Thymus (tissue), 11 donors: ENCODE results near the gene NUDT4. TPM values are rescaled to one million over a fixed set of nuclear protein-coding genes. Genes with fewer than 3 reads are reported as not detected.
"Not testable (repeated sequence)": the region's sequence is repeated elsewhere in the genome, so short reads cannot be mapped to it uniquely, and the experiment has no call there.

Source experiments
- DNase-seq, 9 donors: peaks; one replicate each; pipeline ENCODE4 v3.0.0-alpha.2; 2013; ENCODE audit warnings: low spot score in 9 of 9, low read depth in 6 of 9, missing footprints in 1 of 9
- H3K27ac ChIP-seq, 2 donors: one replicate each; pipeline ENCODE4 v1.5.1; 2013; ENCODE audit warnings: control low read depth in 1 of 2, low read depth in 1 of 2, low read length in 1 of 2, mild to moderate bottlenecking in 1 of 2, moderate library complexity in 1 of 2
- H3K27me3 ChIP-seq, 2 donors: one replicate each; pipeline ENCODE4 v1.5.1; 2013; ENCODE audit warnings: low read length in 1 of 2; ENCODE audit not compliant: control insufficient read depth in 2 of 2, insufficient read depth in 1 of 2
- H3K36me3 ChIP-seq, 2 donors: one replicate each; pipeline ENCODE4 v1.5.1; 2013; ENCODE audit warnings: low read length in 1 of 2, mild to moderate bottlenecking in 1 of 2, moderate library complexity in 1 of 2; ENCODE audit not compliant: control insufficient read depth in 2 of 2, insufficient read depth in 2 of 2
- H3K4me1 ChIP-seq, 2 donors: one replicate each; pipeline ENCODE4 v1.5.1; 2013; ENCODE audit warnings: low read length in 2 of 2; ENCODE audit not compliant: control insufficient read depth in 2 of 2, insufficient read depth in 2 of 2
- H3K4me3 ChIP-seq, 2 donors: one replicate each; pipeline ENCODE4 v1.5.1; 2013; ENCODE audit warnings: low read length in 2 of 2, control low read depth in 1 of 2, mild to moderate bottlenecking in 1 of 2
- H3K9me3 ChIP-seq, 2 donors: one replicate each; pipeline ENCODE4 v1.5.1; 2013; ENCODE audit warnings: low read length in 1 of 2, mild to moderate bottlenecking in 1 of 2; ENCODE audit not compliant: control insufficient read depth in 2 of 2, insufficient read depth in 1 of 2
- WGBS: extraction: QIAGEN DNeasy Blood & Tissue Kit; methylation state at CpG from one replicate; pipeline ENCODE4 v1.1.7; 2013; 5-methylcytosine and 5-hydroxymethylcytosine counted together
- polyA plus RNA-seq: library from polyadenylated mRNA; stranded (reverse); fragments of 200-250 nt; gene quantifications from one replicate; pipeline ENCODE4 v1.2.3, GENCODE V29; 2013
- total RNA-seq: library from RNA; stranded (reverse); fragments of 120-200 nt; gene quantifications from one replicate; pipeline ENCODE4 v1.2.4, GENCODE V29; 2013
- donor health status: healthy.

NUDT4 gene
- total and polyA plus RNA-seq, 2 donors = 26.7 to 42.3 TPM

DNA sequence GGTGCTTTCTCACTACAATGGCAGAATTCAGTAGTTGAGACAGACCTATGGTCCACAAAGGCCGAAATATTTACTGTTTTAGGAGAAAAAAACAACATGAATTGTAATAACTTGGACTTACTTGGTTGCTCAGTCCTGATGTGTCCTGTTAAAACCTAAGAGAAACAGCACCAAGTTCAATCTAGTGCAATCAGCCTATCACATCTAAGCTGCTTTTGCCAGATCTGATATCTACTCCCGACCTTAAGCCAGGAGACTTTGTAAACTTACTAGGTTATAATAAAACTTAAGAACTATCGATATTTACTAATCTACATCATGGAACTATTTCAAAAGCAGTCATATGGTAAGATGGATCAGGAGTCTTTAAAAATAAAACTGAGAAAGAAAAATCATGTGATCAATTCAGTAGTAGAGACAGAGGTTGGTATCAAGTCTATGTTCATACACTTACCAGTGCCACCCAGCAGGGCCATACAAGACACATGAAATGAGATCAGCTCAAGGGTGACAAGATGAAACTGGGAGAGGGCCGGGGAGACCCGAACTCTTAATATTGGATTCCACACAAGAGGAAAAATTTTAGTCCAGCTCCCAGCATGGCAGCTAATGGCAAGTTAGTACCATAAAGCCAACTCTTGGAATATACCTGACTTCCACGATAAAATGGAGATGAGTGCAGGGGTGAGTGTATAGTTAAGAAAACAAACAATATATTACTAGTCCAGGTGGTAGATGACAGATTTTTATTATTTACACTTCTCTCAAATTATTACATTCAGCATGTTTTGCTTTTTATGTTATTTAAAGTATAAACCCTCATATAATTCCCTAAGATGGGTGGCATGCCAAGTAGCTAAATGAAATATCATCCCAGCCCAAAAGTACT is 27.5 kb downstream of the NUDT4 start:
- H3K27me3 ChIP-seq = no peaks in the 10 kb centered on the region
- no peaks in the 10 kb centered on the region for H3K4me1 ChIP-seq
- peaks cover 0 to 2% of the 10 kb centered on the region in 2 donors for H3K9me3 ChIP-seq
- DNase-seq = no peak
- peaks cover 4 to 45% of the 10 kb centered on the region in 2 donors for H3K36me3 ChIP-seq
- H3K27ac ChIP-seq = no peak overlapping the region
- no peak overlapping the region for H3K4me3 ChIP-seq
- 97% methylated on average over 6 of the region's 6 CpGs for WGBS

DNA sequence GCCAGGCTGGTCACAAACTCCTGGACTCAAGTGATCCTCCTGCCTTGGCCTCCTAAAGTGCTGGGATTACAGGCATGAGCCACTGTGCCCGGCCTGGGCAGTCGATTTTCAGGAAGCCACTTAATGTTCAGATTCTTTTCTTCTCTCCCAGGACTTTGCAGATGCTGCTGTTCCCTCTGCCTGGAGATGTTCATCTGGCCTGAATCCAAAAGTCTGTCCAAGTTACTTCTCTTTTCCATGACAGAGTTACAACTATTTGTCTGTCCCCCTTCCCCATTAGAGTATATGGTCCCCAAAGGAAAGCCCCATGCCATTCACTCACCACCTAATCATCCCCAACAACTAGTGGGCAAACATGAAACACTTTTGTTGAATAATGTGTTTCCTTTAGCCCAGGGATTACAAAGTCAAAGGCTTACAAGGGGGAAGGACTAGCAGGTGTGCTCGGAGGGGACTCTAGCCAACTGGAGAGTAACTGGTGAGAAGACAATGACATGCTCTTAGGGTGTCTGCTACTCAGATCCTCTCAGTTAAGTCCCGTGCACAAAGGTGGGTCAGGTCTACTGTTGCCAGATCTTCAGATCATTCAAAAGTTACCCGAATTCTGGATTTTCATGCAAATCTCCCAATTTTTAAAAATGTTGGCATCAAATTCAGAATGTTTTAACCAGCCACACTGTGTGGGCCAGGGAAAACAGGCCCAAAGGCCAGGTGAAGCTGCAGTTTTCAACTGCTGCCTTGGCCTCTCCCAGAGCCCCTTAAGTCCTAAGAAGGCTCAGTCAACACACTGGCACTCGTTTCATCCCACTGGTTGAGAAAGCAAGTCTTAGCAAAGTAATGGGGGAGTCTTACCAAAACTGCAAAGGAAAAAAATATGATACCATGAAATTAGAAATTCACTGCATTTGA is 29.6 kb downstream of the NUDT4 start:
- no peak overlapping the region for H3K27ac ChIP-seq
- DNase-seq = no peak
- no peaks in the 10 kb centered on the region for H3K27me3 ChIP-seq
- no peak overlapping the region for H3K4me3 ChIP-seq
- H3K4me1 ChIP-seq = no peaks in the 10 kb centered on the region
- peaks cover 4 to 42% of the 10 kb centered on the region in 2 donors for H3K36me3 ChIP-seq
- whole genome bisulfite sequencing = 97% methylated on average over 6 of the region's 6 CpGs
- peaks cover 0 to 2% of the 10 kb centered on the region in 2 donors for H3K9me3 ChIP-seq

GRCh38 chr12:93407963-93408283 is 30.2 kb downstream of the NUDT4 start:
- Histone ChIP-seq H3K9me3 (peaks cover 0 to 2% of the 10 kb centered on the region in 2 donors), H3K27ac (no peak overlapping the region), H3K4me1 (no peaks in the 10 kb centered on the region), H3K4me3 (no peak overlapping the region), H3K27me3 (no peaks in the 10 kb centered on the region), H3K36me3 (peaks cover 4 to 41% of the 10 kb centered on the region in 2 donors)
- no peak for DNase-seq
- 96% methylated on average over 2 of the region's 2 CpGs for WGBS

- DNase-seq = no peak
- H3K36me3 ChIP-seq = peaks cover 4 to 38% of the 10 kb centered on the region in 2 donors
- H3K9me3 ChIP-seq = peaks cover 0 to 2% of the 10 kb centered on the region in 2 donors
- no peaks in the 10 kb centered on the region for H3K4me1 ChIP-seq
- H3K4me3 ChIP-seq = no peak overlapping the region
- no peaks in the 10 kb centered on the region for H3K27me3 ChIP-seq
- no peak overlapping the region for H3K27ac ChIP-seq
These were observed 31.1 kb downstream of the NUDT4 start for GRCh38 chr12:93408813-93409212.

DNA sequence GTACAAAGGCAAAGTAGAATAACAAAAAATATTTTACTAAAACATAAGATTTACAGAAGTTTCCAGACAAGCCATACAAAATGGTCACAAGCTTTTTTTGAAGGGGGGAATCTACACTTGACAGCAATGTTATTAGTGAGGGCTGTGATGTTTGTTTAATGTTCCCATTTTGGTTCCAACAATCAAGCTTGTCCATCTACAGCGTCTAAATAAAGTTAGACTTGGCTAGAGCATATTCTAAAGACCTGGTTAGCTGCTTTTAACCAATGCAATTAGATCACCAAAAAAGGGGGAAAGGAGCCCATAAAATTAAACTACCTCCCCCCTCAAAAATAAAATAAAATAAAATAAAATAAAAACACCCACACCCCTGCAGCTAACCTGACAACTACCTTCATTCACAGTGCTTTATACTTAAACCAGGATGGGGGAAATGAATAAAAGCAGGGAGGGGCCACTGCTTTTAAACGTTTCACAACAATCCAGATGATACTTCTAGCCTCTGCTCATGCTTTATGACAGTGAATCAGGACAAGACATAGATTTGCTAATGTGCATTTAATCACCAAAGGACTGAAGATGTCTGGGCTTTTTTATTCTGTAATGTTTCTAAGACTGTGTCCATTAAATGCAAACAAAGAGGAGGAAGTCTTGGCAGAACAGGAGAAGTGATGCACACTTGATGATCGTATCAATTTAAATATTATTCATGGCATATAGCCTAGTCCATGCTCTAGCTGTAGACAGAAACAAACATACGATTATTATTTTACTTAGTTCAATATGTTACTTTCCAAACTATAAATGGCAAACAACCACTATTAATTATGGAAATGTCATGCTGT is 31.8 kb downstream of the NUDT4 start:
- not testable (repeated sequence) for H3K4me1 ChIP-seq, H3K9me3 ChIP-seq, H3K4me3 ChIP-seq, H3K27me3 ChIP-seq, DNase-seq, H3K27ac ChIP-seq
- peaks cover 4 to 33% of the 10 kb centered on the region in 2 donors for H3K36me3 ChIP-seq
- WGBS = 94% methylated on average over 4 of the region's 4 CpGs

DNA sequence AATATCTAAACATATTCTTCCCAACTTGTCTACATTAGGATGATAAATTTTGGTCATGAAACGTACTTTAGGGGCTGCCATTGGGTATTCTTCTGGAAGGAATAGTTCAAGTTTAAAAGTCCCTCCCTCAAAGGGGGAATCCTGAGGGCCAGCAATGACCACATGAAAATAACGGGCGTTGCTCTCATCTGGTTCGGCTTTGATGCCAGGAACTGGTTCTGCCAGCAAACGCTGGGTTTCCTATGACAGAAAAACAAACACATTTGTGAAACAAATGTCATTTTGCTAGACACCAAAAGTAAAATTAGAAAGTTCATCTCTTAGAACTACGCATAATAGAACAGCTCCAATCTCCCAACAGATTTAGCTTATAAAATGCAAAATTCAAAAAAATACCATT is 33.3 kb downstream of the NUDT4 start:
- not testable (repeated sequence) for H3K27ac ChIP-seq, H3K9me3 ChIP-seq, H3K4me1 ChIP-seq, H3K27me3 ChIP-seq, H3K4me3 ChIP-seq, DNase-seq
- 93% methylated on average over 6 of the region's 6 CpGs for WGBS
- H3K36me3 ChIP-seq = peaks cover 4 to 25% of the 10 kb centered on the region in 2 donors

DNA sequence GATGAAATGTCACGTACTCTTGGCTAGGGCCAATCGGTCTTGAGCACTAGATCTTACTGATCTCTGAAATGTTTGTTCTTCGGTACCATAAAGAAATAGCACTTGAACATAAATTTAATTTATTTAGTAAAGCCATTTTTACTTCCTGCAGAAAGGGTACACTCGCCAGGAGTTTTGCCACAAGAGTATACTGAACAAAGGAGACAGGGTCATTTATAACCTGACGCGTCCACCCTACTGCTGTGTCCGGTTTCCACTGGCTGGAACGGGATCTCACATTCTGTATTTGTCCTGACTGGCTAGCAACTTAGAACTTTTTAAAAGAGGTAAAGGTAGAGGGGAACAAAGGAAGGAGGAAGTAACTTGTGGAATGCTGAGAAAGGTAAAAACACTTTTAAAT is 34.7 kb downstream of the NUDT4 start:
- not testable (repeated sequence) for H3K27me3 ChIP-seq, H3K4me3 ChIP-seq, H3K9me3 ChIP-seq, H3K4me1 ChIP-seq, H3K27ac ChIP-seq, DNase-seq
- H3K36me3 ChIP-seq = peaks cover under 1 to 19% of the 10 kb centered on the region in 2 donors
- WGBS = 98% methylated on average over 8 of the region's 8 CpGs

GRCh38 chr12:93413064-93413463 is 35.3 kb downstream of the NUDT4 start:
- H3K4me1 ChIP-seq = peaks cover 0 to 4% of the 10 kb centered on the region in 2 donors
- no peak overlapping the region for H3K27ac ChIP-seq
- H3K36me3 ChIP-seq = peaks cover 0 to 15% of the 10 kb centered on the region in 2 donors
- no peaks in the 10 kb centered on the region for H3K9me3 ChIP-seq
- H3K4me3 ChIP-seq = no peak overlapping the region
- WGBS = 95% methylated on average over 3 of the region's 3 CpGs
- DNase-seq = no peak
- H3K27me3 ChIP-seq = no peaks in the 10 kb centered on the region
